AG08396 (cell line): ENCODE results near the gene TMEM108.

Experiments used
- DNase-seq: peaks from one replicate; pipeline ENCODE4 v3.0.0; 2012; ENCODE audit warnings: low spot score, mixed read lengths

The TMEM108 gene

GRCh38 chr3:133424937-133425869 is 387.0 kb downstream of the TMEM108 start:
- DNase-seq = no peak

- DNase-seq = no peak
These were observed 387.7 kb downstream of the TMEM108 start for GRCh38 chr3:133425898-133426297.

- DNase-seq = peak; percentile 62
These were observed 388.5 kb downstream of the TMEM108 start for GRCh38 chr3:133426721-133427120.

- DNase-seq = no peak
These were observed 390.4 kb downstream of the TMEM108 start for GRCh38 chr3:133428552-133428951.

- DNase-seq = no peak
These were observed 390.9 kb downstream of the TMEM108 start for GRCh38 chr3:133429063-133429462.

- no peak for DNase-seq
These were observed 401.4 kb downstream of the TMEM108 start for GRCh38 chr3:133439563-133439962.

GRCh38 chr3:133440652-133441051 is 402.5 kb downstream of the TMEM108 start:
- peak; percentile 30 for DNase-seq

- no peak for DNase-seq
These were observed 403.7 kb downstream of the TMEM108 start for GRCh38 chr3:133441867-133442270.

- DNase-seq = no peak
These were observed 404.3 kb downstream of the TMEM108 start for GRCh38 chr3:133442518-133442917.

GRCh38 chr3:133443649-133444422 is 405.6 kb downstream of the TMEM108 start:
- DNase-seq = no peak

- no peak for DNase-seq
These were observed 406.2 kb downstream of the TMEM108 start for GRCh38 chr3:133444423-133444774.

GRCh38 chr3:133445108-133445507 is 406.9 kb downstream of the TMEM108 start:
- no peak for DNase-seq
